Measurements from ENCODE around the gene FOXO4. TPM values are rescaled to one million over a fixed set of nuclear protein-coding genes. Genes with fewer than 3 reads are reported as not detected.

The FOXO4 gene
- total RNA-seq, 4 donors from 2014 or later, result 14.0 to 39.8 (median 28.4) TPM

DNA sequence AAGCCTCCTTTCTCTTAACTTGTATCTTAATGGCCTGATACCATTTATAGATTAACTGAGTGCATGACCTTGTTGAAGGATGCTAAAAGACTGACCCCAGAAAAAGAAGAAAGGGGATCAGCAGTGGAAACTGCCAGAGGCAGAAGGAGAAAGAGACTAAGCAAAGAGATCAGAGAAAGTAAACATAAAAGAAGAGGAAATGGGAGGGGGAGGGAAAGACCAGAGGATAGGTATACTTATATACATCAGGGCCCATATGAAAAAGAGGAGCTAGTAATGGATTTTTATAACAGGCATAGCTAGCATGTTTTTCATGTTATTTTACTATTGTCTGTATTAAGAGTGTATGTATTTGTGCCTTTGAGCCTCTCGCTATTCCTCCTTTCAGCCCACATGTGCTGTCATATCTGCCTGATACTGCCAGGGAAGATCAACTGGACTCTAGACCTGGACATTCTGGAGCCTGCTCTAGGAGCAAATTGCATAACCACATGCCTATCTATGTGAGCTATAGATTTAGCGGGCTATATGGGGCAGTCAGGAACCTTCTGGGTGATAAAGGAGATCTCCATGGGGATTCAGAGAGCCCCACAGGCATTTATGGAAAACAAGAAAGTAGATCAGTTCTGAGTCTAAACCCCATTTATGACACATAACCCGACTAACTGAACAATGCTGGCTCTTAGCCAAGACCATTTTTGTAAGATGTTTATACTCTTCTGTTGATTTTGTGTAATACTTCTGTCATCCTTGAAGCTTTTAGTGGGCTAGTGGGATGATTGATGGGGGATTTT, 14.1 kb upstream of the FOXO4 start:
- Histone ChIP-seq H3K27ac (no peak overlapping the region), H3K27me3 (no peaks in the 10 kb centered on the region), H3K36me3 (no peaks in the 10 kb centered on the region), H3K9me3 (no peaks in the 10 kb centered on the region), H3K4me1 (no peaks in the 10 kb centered on the region), H3K4me3 (no peak overlapping the region)
- DNase-seq, result no peak
- TF ChIP-seq, protein P1, sequence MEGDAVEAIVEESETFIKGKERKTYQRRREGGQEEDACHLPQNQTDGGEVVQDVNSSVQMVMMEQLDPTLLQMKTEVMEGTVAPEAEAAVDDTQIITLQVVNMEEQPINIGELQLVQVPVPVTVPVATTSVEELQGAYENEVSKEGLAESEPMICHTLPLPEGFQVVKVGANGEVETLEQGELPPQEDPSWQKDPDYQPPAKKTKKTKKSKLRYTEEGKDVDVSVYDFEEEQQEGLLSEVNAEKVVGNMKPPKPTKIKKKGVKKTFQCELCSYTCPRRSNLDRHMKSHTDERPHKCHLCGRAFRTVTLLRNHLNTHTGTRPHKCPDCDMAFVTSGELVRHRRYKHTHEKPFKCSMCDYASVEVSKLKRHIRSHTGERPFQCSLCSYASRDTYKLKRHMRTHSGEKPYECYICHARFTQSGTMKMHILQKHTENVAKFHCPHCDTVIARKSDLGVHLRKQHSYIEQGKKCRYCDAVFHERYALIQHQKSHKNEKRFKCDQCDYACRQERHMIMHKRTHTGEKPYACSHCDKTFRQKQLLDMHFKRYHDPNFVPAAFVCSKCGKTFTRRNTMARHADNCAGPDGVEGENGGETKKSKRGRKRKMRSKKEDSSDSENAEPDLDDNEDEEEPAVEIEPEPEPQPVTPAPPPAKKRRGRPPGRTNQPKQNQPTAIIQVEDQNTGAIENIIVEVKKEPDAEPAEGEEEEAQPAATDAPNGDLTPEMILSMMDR (IDR thresholded peaks at IDR 0.05), result no peak
- no peak for TF ChIP-seq POLR2A (IDR thresholded peaks at IDR 0.05)

DNA sequence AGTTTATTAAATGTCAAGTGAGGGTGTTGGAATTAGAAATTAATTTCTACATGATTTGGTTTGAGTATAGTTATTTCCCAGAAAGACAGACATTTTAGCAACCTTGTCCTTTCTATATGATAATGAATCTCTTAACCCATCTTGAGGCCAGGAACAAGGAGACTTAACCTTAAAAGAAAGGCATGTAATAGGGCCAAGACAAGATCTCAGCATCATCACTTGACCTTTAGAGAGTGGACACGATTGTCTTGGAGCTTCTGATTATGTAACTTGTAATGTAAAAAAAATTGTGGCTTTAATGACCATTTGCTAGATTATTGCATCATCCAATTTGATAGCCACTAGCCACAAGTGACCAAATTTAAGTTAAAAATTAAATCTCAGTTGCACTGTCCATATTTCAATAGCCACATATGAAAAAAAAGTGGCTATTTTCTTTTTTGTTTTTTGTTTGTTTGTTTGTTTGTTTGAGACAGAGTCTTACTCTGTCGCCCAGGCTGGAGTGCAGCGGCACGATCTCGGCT, 13.5 kb upstream of the FOXO4 start:
- TF ChIP-seq, protein P1 (IDR thresholded peaks at IDR 0.05), result no peak
- no peak for TF ChIP-seq POLR2A (IDR thresholded peaks at IDR 0.05)
- H3K27me3 ChIP-seq, result no peaks in the 10 kb centered on the region
- no peak overlapping the region for H3K4me3 ChIP-seq
- H3K36me3 ChIP-seq, result no peaks in the 10 kb centered on the region
- DNase-seq, result no peak
- no peaks in the 10 kb centered on the region for H3K9me3 ChIP-seq
- H3K4me1 ChIP-seq, result no peaks in the 10 kb centered on the region
- no peak overlapping the region for H3K27ac ChIP-seq

DNA sequence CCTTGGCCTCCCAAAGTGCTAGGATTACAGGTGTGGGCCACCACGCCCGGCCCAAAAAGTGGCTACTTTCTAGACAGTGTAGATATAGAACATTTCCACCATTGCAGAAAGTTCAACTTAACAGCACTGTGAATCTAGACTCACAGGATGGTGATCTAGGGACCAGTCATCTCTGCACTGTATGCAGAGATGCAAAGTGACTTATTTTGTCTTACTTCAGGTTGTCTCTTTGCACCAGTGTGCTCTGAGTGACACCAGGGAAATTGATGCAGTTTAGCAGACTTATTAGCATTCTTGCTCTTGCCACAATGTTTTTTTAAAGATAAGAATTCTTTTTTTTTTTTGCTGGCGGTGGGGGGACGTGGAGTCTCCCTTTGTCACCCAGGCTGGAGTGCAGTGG, 12.8 kb upstream of the FOXO4 start:
- H3K9me3 ChIP-seq, result no peaks in the 10 kb centered on the region
- no peaks in the 10 kb centered on the region for H3K4me1 ChIP-seq
- no peak overlapping the region for H3K4me3 ChIP-seq
- no peak for DNase-seq
- TF ChIP-seq, protein P1 (IDR thresholded peaks at IDR 0.05), result no peak
- no peak for TF ChIP-seq POLR2A (IDR thresholded peaks at IDR 0.05)
- no peaks in the 10 kb centered on the region for H3K36me3 ChIP-seq
- no peak overlapping the region for H3K27ac ChIP-seq
- no peaks in the 10 kb centered on the region for H3K27me3 ChIP-seq

DNA sequence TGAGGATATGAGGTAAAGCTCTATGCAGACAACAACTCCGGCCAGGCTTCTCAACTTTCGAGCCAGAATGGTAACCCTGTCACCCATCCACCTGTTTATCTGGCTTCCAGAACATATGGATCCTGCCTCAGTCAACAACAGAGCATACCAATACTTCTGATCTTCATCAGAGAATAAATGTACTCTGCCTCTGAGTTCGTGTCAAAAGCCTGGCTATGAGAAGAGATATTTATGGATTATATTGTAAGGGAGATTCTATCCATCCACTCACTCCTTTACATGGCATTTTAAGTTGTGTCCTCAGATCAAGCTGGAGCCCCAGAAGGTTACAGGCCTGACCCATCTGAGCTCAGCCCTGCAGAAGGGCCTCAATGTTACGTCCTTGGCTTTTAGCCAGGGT, 9.8 kb upstream of the FOXO4 start:
- TF ChIP-seq, protein P1 (IDR thresholded peaks at IDR 0.05), result no peak
- no peak for TF ChIP-seq POLR2A (IDR thresholded peaks at IDR 0.05)
- Histone ChIP-seq H3K36me3 (no peaks in the 10 kb centered on the region), H3K27me3 (no peaks in the 10 kb centered on the region), H3K4me1 (no peaks in the 10 kb centered on the region), H3K9me3 (no peaks in the 10 kb centered on the region), H3K27ac (no peak overlapping the region), H3K4me3 (no peak overlapping the region)
- no peak for DNase-seq

DNA sequence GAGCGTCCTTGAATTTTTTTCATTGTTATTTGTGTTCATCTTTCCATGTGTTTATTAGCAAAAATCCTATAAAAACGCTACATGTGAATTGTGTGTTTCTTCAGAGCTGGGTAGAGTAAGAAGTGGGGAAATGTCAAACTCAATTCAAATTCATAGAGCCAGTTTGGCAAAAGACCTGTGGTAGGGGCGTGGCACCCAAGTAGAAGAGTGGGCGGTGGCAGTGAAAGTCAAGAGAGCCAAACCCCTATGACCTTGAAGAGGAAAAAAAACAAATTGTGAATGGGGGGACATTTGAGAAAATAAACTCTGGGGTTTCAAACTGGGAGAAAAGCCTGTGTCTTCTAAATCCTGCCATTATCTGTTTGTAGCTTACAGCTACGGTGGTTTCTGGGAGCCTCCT, 4.4 kb upstream of the FOXO4 start:
- H3K9me3 ChIP-seq, result no peaks in the 10 kb centered on the region
- H3K27me3 ChIP-seq, result no peaks in the 10 kb centered on the region
- no peaks in the 10 kb centered on the region for H3K4me1 ChIP-seq
- H3K4me3 ChIP-seq, result no peak overlapping the region
- no peak overlapping the region for H3K27ac ChIP-seq
- no peaks in the 10 kb centered on the region for H3K36me3 ChIP-seq
- TF ChIP-seq, protein P1 (IDR thresholded peaks at IDR 0.05), result no peak
- no peak for TF ChIP-seq POLR2A (IDR thresholded peaks at IDR 0.05)
- no peak for DNase-seq
